Trophoblast cell (in vitro differentiated cells and primary cell): ENCODE results near the gene CNP.

Source experiments
- DNase-seq, 2 donors: peaks; one replicate each; pipeline ENCODE4 v3.0.0-alpha.2; 2016
- H2AFZ ChIP-seq: 2 replicates; pipeline ENCODE4 v1.6.1; 2013; ENCODE audit warnings: low read length, moderate library complexity, mild to moderate bottlenecking; ENCODE audit not compliant: insufficient read depth, poor library complexity
- H2AK5ac ChIP-seq: 2 replicates; pipeline ENCODE4 v1.6.1; 2013; ENCODE audit warnings: mild to moderate bottlenecking, low read length
- H2BK120ac ChIP-seq: 2 replicates; pipeline ENCODE4 v1.6.1; 2013; ENCODE audit warnings: low read length, mild to moderate bottlenecking, moderate library complexity; ENCODE audit not compliant: insufficient read depth, poor library complexity
- H2BK12ac ChIP-seq: 2 replicates; pipeline ENCODE4 v1.6.1; 2013; ENCODE audit warnings: mild to moderate bottlenecking, low read length, moderate library complexity
- H2BK5ac ChIP-seq: 2 replicates; pipeline ENCODE4 v1.6.1; 2013; ENCODE audit warnings: low read length, low read depth, moderate library complexity, mild to moderate bottlenecking; ENCODE audit not compliant: poor library complexity
- H3K14ac ChIP-seq: 2 replicates; pipeline ENCODE4 v1.6.1; 2013; ENCODE audit warnings: mild to moderate bottlenecking, low read length
- H3K18ac ChIP-seq: 2 replicates; pipeline ENCODE4 v1.6.1; 2013; ENCODE audit warnings: mild to moderate bottlenecking, low read length
- H3K23ac ChIP-seq: 2 replicates; pipeline ENCODE4 v1.6.1; 2013; ENCODE audit warnings: low read length
- H3K27ac ChIP-seq: 2 replicates; pipeline ENCODE4 v1.5.1; 2013; ENCODE audit warnings: low read depth, mild to moderate bottlenecking, inconsistent platforms, low read length, moderate library complexity
- H3K27me3 ChIP-seq: 2 replicates; pipeline ENCODE4 v1.6.1; 2013; ENCODE audit warnings: inconsistent platforms, mild to moderate bottlenecking, low read length, moderate library complexity; ENCODE audit not compliant: insufficient read depth
- H3K36me3 ChIP-seq, 2 experiments: 1 replicate in 1 of 2; 2 replicates in 1 of 2; pipeline ENCODE4 v1.6.1; 2013; ENCODE audit warnings: low read length in 2 of 2, mild to moderate bottlenecking in 2 of 2, moderate library complexity in 1 of 2; ENCODE audit not compliant: insufficient read depth in 2 of 2, control insufficient read depth in 1 of 2
- H3K4ac ChIP-seq: 2 replicates; pipeline ENCODE4 v1.6.1; 2013; ENCODE audit warnings: low read depth, mild to moderate bottlenecking, low read length, moderate library complexity
- H3K4me1 ChIP-seq, 2 experiments: 1 replicate in 1 of 2; 2 replicates in 1 of 2; pipeline ENCODE4 v1.6.1; 2013; ENCODE audit warnings: low read length in 2 of 2, mild to moderate bottlenecking in 2 of 2, moderate library complexity in 1 of 2; ENCODE audit not compliant: insufficient read depth in 2 of 2, control insufficient read depth in 1 of 2
- H3K4me2 ChIP-seq: 2 replicates; pipeline ENCODE4 v1.6.1; 2013; ENCODE audit warnings: inconsistent platforms, mild to moderate bottlenecking, low read length, moderate library complexity
- H3K4me3 ChIP-seq: 2 replicates; pipeline ENCODE4 v1.5.1; 2013; ENCODE audit warnings: mild to moderate bottlenecking, low read depth, low read length, inconsistent platforms
- H3K79me1 ChIP-seq: one replicate; pipeline ENCODE4 v1.6.1; 2013; ENCODE audit warnings: low read length
- H3K79me2 ChIP-seq: 2 replicates; pipeline ENCODE4 v1.6.1; 2013; ENCODE audit warnings: low read length, mild to moderate bottlenecking; ENCODE audit not compliant: control insufficient read depth, insufficient read depth, poor library complexity
- H3K9ac ChIP-seq: 2 replicates; pipeline ENCODE4 v1.6.1; 2013; ENCODE audit warnings: mild to moderate bottlenecking, low read length
- H3K9me3 ChIP-seq: 2 replicates; pipeline ENCODE4 v1.6.1; 2013; ENCODE audit warnings: low read depth, mild to moderate bottlenecking, control low read depth, inconsistent platforms, low read length; ENCODE audit not compliant: insufficient read depth
- H4K12ac ChIP-seq: 2 replicates; pipeline ENCODE4 v1.6.1; 2013; ENCODE audit warnings: low read depth, mild to moderate bottlenecking, low read length, moderate library complexity
- H4K8ac ChIP-seq: 2 replicates; pipeline ENCODE4 v1.6.1; 2013; ENCODE audit warnings: low read depth, mild to moderate bottlenecking, low read length, moderate library complexity
- H4K91ac ChIP-seq: one replicate; pipeline ENCODE4 v1.6.1; 2013; ENCODE audit warnings: low read depth, mild to moderate bottlenecking, low read length, moderate library complexity
- WGBS: extraction: QIAGEN DNeasy Blood & Tissue Kit; methylation state at CpG from one replicate; pipeline ENCODE4 v1.1.7; 2013; ENCODE audit warnings: missing lambda C conversion rate; ENCODE audit not compliant: insufficient read length, insufficient coverage; ENCODE audit errors: extremely low coverage; 5-methylcytosine and 5-hydroxymethylcytosine counted together

Gene CNP

GRCh38 chr17:41939693-41940090 is 26.9 kb upstream of the CNP start:
- no peak overlapping the region for H4K12ac ChIP-seq
- no peak overlapping the region for H3K9ac ChIP-seq
- no peak overlapping the region for H4K8ac ChIP-seq
- H3K14ac ChIP-seq: no peak overlapping the region
- H3K18ac ChIP-seq: no peak overlapping the region
- no peak overlapping the region for H2AK5ac ChIP-seq
- H2BK120ac ChIP-seq: no peak overlapping the region
- H3K79me1 ChIP-seq: no peaks in the 10 kb centered on the region
- H3K9me3 ChIP-seq: peaks cover 2% of the 10 kb centered on the region
- no peak overlapping the region for H2BK12ac ChIP-seq
- H3K27ac ChIP-seq: no peak overlapping the region
- H2BK5ac ChIP-seq: no peak overlapping the region
- H3K36me3 ChIP-seq: no peaks in the 10 kb centered on the region
- H2AFZ ChIP-seq: no peak overlapping the region
- no peak overlapping the region for H3K4me3 ChIP-seq
- H3K4ac ChIP-seq: no peak overlapping the region
- no peak overlapping the region for H3K23ac ChIP-seq
- H3K4me1 ChIP-seq: peaks cover 0 to 2% of the 10 kb centered on the region in 2 experiments
- H3K4me2 ChIP-seq: no peak overlapping the region
- DNase-seq: no peak
- no peak overlapping the region for H4K91ac ChIP-seq
- no peaks in the 10 kb centered on the region for H3K27me3 ChIP-seq
- no CpG with 5 or more reads among the region's 6 CpGs for WGBS
- no peaks in the 10 kb centered on the region for H3K79me2 ChIP-seq

- no peak overlapping the region for H3K9ac ChIP-seq
- H4K8ac ChIP-seq: no peak overlapping the region
- no peaks in the 10 kb centered on the region for H3K27me3 ChIP-seq
- H2BK12ac ChIP-seq: no peak overlapping the region
- no peak overlapping the region for H3K18ac ChIP-seq
- H3K27ac ChIP-seq: no peak overlapping the region
- H3K4me3 ChIP-seq: no peak overlapping the region
- H2BK120ac ChIP-seq: no peak overlapping the region
- H2BK5ac ChIP-seq: no peak overlapping the region
- no peak overlapping the region for H3K14ac ChIP-seq
- H4K12ac ChIP-seq: no peak overlapping the region
- H3K9me3 ChIP-seq: peaks cover 2% of the 10 kb centered on the region
- H4K91ac ChIP-seq: no peak overlapping the region
- no peak overlapping the region for H3K4me2 ChIP-seq
- no peak overlapping the region for H2AK5ac ChIP-seq
- no peak overlapping the region for H3K4ac ChIP-seq
- H3K23ac ChIP-seq: no peak overlapping the region
- DNase-seq: no peak
- H3K79me1 ChIP-seq: no peaks in the 10 kb centered on the region
- no CpG with 5 or more reads among the region's 5 CpGs for WGBS
- H3K36me3 ChIP-seq: no peaks in the 10 kb centered on the region
- peaks cover 0 to 2% of the 10 kb centered on the region in 2 experiments for H3K4me1 ChIP-seq
- no peak overlapping the region for H2AFZ ChIP-seq
- H3K79me2 ChIP-seq: no peaks in the 10 kb centered on the region
Measured at GRCh38 chr17:41941168-41941567, 25.4 kb upstream of the CNP start.

- DNase-seq: peak; percentile 93 to 97
- Histone ChIP-seq H2BK120ac (no peak overlapping the region), H3K14ac (no peak overlapping the region), H3K4me2 (no peak overlapping the region), H4K8ac (no peak overlapping the region), H4K91ac (no peak overlapping the region), H3K36me3 (no peaks in the 10 kb centered on the region), H3K79me1 (no peaks in the 10 kb centered on the region), H2BK12ac (no peak overlapping the region), H2AFZ (no peak overlapping the region), H3K27ac (no peak overlapping the region), H3K9ac (no peak overlapping the region), H3K9me3 (peaks cover 2% of the 10 kb centered on the region), H3K23ac (no peak overlapping the region), H3K79me2 (no peaks in the 10 kb centered on the region), H3K4me1 (peaks cover 0 to 2% of the 10 kb centered on the region in 2 experiments), H3K27me3 (no peaks in the 10 kb centered on the region), H3K18ac (no peak overlapping the region), H2AK5ac (no peak overlapping the region), H3K4ac (no peak overlapping the region), H3K4me3 (no peak overlapping the region), H4K12ac (no peak overlapping the region), H2BK5ac (no peak overlapping the region)
- WGBS: no CpG with 5 or more reads among the region's 8 CpGs
Measured at GRCh38 chr17:41942626-41943373, 23.8 kb upstream of the CNP start.

GRCh38 chr17:41943492-41943891 is 23.1 kb upstream of the CNP start:
- Histone ChIP-seq H3K14ac (no peak overlapping the region), H3K79me2 (no peaks in the 10 kb centered on the region)
- no CpG with 5 or more reads among the region's 3 CpGs for WGBS

More at GRCh38 chr17:41943492-41943891, 23.1 kb upstream of the CNP start:
- no peak overlapping the region for H3K4ac ChIP-seq
- no peak overlapping the region for H4K8ac ChIP-seq
- no peak overlapping the region for H3K4me3 ChIP-seq
- H3K27me3 ChIP-seq: no peaks in the 10 kb centered on the region
- H2BK5ac ChIP-seq: no peak overlapping the region
- no peak overlapping the region for H3K9ac ChIP-seq
- peaks cover 2% of the 10 kb centered on the region for H3K9me3 ChIP-seq
- no peak overlapping the region for H2AK5ac ChIP-seq
- no peak overlapping the region for H2BK12ac ChIP-seq
- no peak overlapping the region for H4K91ac ChIP-seq
- peak; percentile 67 to 72 for DNase-seq
- no peak overlapping the region for H3K27ac ChIP-seq
- H3K36me3 ChIP-seq: no peaks in the 10 kb centered on the region
- no peak overlapping the region for H2AFZ ChIP-seq
- H3K23ac ChIP-seq: no peak overlapping the region
- H3K4me1 ChIP-seq: peaks cover 0 to 2% of the 10 kb centered on the region in 2 experiments
- H3K18ac ChIP-seq: no peak overlapping the region
- no peak overlapping the region for H2BK120ac ChIP-seq
- H3K4me2 ChIP-seq: no peak overlapping the region
- no peak overlapping the region for H4K12ac ChIP-seq
- no peaks in the 10 kb centered on the region for H3K79me1 ChIP-seq
